GM19455 (cell line): ENCODE results near the gene C22orf31.
"Not testable (repeated sequence)": the region's sequence is repeated elsewhere in the genome, so short reads cannot be mapped to it uniquely, and the experiment has no call there.

Experiments used
- ATAC-seq: cut with Tn5 transposase; IDR thresholded peaks from one replicate; pipeline ENCODE4 v1.9.1; 2021; ENCODE audit not compliant: unreplicated experiment

C22orf31 gene

DNA sequence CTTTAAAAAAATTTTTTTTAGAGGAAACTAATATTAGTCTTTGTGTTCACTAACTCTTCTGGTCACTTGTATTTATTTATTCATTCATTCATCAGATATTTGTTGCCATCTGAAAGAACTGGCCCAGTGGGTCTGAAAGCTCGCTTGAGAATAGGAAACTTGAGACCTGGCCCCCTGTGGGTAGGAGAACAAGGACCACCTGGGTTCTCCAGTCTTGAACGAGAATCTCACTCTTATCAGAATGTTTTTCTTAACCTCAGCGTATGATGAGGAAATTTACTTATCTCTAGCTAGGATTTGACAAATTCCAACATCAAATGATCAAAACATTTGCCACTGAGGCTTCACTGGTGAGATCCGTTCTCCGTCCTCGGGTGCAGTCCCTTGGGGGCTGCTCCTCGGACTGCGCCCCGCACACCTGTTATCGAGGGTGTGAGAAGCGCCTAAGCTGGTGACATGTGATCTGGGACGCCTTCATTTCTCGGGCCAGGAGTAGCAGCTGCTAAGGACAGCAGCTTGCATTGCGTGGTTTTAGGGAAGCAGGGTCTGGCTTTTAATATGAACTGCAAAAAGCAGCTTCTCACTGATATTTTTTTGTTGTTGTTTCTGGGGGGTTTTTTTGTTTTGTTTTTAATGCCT, 6.3 kb downstream of the C22orf31 start:
- no peak for ATAC-seq

- ATAC-seq = no peak
Observed at GRCh38 chr22:29054251-29054767, 7.3 kb downstream of the C22orf31 start.

DNA sequence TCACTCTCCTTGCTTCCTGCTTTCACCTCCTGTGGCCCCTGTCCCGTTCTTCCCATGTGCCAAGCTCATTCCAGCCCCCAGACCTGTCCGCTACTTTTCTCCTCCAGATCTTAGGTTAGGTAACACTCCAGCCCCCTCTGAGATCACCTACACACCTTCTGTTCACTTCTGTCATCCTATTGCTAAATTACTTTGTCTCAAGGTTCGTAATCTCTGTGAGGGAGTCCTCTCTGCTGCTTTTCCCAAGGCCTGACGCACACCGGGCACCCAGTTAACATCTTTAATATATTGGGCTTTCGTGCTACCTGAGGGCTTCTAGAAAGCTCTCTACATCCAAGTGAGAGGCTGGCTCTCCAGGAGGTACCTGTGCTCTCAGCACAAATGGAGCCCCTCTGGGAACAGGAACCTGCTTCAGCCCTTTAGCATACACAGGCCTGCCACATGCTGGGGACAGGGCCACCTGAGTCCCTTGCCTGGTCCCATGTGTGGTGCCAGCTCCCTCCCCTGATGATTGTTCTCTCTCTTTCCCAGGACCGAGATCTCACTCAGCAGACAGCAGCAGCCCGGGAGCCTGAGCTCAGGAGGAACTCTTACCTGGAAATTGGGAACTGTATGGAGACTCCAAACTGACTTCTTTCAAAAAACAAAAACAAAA, 8.5 kb downstream of the C22orf31 start:
- no peak for ATAC-seq

DNA sequence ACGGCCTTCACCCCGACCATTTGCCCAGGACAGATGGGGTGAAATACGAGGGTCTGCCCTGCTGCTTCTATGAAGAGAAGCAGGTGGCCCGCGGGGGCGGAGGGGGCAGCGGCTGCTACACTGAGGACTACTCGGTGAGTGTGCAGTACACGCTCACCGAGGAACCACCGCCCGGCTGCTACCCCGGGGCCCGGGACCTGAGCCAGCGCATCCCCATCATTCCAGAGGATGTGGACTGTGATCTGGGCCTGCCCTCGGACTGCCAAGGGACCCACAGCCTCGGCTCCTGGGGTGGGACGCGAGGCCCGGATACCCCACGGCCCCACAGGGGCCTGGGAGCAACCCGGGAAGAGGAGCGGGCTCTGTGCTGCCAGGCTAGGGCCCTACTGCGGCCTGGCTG, 11.2 kb downstream of the C22orf31 start:
- no peak for ATAC-seq

DNA sequence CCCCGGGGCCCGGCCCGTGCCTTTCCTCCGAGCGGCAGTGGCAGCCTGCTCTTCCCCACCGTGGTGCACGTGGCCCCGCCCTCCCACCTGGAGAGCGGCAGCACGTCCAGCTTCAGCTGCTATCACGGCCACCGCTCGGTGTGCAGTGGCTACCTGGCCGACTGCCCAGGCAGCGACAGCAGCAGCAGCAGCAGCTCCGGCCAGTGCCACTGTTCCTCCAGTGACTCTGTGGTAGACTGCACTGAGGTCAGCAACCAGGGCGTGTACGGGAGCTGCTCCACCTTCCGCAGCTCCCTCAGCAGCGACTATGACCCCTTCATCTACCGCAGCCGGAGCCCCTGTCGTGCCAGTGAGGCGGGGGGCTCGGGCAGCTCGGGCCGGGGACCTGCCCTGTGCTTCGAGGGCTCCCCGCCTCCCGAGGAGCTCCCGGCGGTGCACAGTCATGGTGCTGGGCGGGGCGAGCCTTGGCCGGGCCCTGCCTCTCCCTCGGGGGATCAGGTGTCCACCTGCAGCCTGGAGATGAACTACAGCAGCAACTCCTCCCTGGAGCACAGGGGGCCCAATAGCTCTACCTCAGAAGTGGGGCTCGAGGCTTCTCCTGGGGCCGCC, 11.9 kb downstream of the C22orf31 start:
- ATAC-seq = no peak

- ATAC-seq = no peak
Observed at GRCh38 chr22:29048822-29049654, 12.6 kb downstream of the C22orf31 start.

- ATAC-seq = no peak
Observed at GRCh38 chr22:29044657-29045176, 16.9 kb downstream of the C22orf31 start.

DNA sequence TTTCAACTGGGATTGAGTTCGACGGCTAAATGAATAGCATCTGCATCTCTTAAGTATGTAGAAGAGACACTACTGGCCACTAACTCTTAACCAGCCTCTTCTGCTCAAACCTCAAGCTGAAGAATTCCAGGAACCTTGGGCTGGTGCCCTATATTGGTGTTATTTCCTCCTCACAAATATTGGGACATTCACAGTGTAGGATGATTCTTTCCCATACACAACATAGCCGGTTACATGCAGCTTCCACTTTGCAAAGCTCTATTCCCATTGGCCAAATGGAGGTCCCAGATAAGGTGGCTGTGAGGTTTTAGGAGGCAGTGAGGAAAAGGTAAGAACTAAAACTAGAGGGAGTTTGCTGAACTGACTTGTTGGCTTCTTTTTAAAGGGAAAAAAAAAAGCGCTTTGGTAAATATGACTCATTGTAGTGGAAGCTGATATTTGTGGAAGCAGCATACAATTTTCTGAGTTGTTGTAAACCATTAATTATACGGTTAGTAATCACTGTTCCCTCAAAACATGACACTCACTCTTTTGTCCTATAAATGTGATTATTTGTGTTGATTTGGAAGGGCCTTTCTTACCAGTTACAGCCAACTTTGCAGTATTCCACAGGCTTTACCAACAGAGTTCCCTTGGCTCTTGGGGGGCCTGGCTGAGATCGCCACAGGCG, 17.6 kb downstream of the C22orf31 start:
- no peak for ATAC-seq

GRCh38 chr22:29041408-29041807, 20.2 kb downstream of the C22orf31 start:
- ATAC-seq = no peak

GRCh38 chr22:29040385-29041275, 21.0 kb downstream of the C22orf31 start:
- ATAC-seq = no peak

- not testable (repeated sequence) for ATAC-seq
Observed at GRCh38 chr22:29039684-29040083, 21.9 kb downstream of the C22orf31 start.

DNA sequence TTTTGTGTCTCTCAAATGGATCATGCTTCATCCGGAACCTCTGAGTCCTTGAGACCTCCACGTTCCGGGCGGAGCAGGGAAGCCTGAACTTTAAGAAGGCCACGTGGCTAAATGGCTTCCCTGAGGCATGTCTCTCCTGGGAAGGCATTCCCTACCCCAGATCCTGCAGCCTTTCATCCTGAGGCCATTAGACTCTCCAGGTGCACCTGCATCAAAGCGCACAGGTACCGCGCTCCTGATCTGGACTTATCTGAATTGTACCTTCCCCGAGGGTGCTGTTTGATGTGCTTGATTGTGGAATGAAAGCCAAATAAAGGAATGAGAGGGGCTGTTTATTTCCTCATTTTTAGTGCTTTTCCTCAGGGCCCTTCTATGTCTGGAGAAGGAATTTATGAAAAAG, 22.5 kb downstream of the C22orf31 start:
- ATAC-seq = no peak

- ATAC-seq = no peak
Observed at GRCh38 chr22:29037340-29037932, 24.2 kb downstream of the C22orf31 start.

GRCh38 chr22:29032584-29032983, 29.0 kb downstream of the C22orf31 start:
- no peak for ATAC-seq

DNA sequence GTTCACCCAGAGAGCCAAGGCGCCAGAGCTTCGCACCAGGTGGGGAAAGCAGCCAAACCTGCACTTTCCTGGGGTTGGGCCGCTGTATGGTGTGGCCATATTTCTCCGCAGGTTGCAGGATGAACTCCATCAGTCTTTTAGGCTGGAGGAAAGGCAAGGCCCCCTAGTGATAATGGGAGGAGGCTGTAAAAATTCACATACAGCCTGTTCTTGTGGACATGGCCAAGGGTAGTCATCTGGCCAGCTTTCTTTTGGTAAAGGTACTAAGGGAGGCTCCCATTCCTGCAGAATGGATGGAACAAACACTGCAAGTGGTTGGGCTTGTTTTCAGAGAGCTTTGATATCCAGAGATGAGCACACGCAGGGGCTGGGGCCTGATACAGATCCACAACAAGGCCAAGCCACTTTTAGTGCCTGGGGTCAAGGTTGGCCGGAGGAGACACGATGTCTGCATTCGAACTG, 29.6 kb downstream of the C22orf31 start:
- no peak for ATAC-seq

GRCh38 chr22:29031227-29032011, 30.2 kb downstream of the C22orf31 start:
- no peak for ATAC-seq

DNA sequence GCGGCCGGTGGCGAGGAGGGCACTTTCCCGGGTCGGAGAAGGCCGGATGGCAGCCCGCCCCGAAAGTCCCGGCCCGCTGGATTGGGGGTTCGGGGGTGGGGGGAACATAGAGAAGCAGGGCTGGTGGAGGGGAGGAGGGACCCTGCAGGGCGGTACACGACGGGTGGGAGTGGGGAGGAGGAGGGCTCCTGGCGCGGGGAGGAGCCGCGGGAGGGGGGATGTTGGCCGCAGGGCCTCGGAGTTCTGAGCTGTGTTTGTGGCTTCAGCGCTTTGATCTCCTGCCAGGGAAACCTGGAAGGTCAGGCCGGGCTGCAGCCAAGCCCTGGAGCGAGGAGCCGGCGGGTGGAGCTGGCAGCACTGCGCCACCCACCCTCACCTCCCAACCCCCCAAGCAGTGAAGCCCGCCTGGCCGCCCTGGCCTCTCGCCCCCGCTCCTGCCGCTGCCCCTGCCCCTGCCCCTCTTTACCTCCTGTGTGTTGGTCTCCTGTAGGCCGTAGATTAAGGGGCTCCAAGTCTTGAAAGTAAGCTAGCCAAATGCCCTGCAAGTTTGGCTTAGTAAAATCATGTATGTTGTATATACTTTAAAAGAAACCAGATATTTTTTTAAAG, 30.9 kb downstream of the C22orf31 start:
- no peak for ATAC-seq
